ACC112 (cell line): ENCODE data around the gene PPP2R2D.

Experiments
- H2AFZ ChIP-seq: fragments of 200-600 bp; sonication (generic); one replicate; pipeline ENCODE4 v1.6.0; 2017; ENCODE audit warnings: antibody characterized with exemption, low read length; ENCODE audit not compliant: unreplicated experiment
- H3K27ac ChIP-seq: fragments of 200-600 bp; sonication (generic); 2 replicates; pipeline ENCODE4 v1.5.1; 2014; ENCODE audit warnings: low read depth, mild to moderate bottlenecking, antibody characterized with exemption, low read length, moderate library complexity
- H3K27me3 ChIP-seq: fragments of 200-600 bp; sonication (generic); 2 replicates; pipeline ENCODE4 v1.6.1; 2014; ENCODE audit warnings: mild to moderate bottlenecking, antibody characterized with exemption, low read length, moderate library complexity, mixed read lengths; ENCODE audit not compliant: insufficient read depth
- H3K36me3 ChIP-seq: fragments of 200-600 bp; sonication (generic); 2 replicates; pipeline ENCODE4 v1.6.1; 2016; ENCODE audit warnings: mild to moderate bottlenecking, antibody characterized with exemption, low read length, moderate library complexity, mixed read lengths; ENCODE audit not compliant: insufficient read depth
- H3K4me1 ChIP-seq: fragments of 200-600 bp; sonication (generic); one replicate; pipeline ENCODE4 v1.6.1; 2016; ENCODE audit warnings: low read length, mixed read lengths; ENCODE audit not compliant: insufficient read depth, unreplicated experiment, control insufficient read depth
- H3K4me3 ChIP-seq: fragments of 200-600 bp; sonication (generic); 2 replicates; pipeline ENCODE4 v1.5.1; 2014; ENCODE audit warnings: mild to moderate bottlenecking, low read depth, low read length
- H3K79me2 ChIP-seq: fragments of 200-600 bp; sonication (generic); one replicate; pipeline ENCODE4 v1.6.0; 2016; ENCODE audit warnings: low read length; ENCODE audit not compliant: control insufficient read depth, unreplicated experiment, insufficient read depth

The PPP2R2D gene

GRCh38 chr10:131998050-131998844 is 97.4 kb downstream of the PPP2R2D start:
- Histone ChIP-seq H2AFZ (peak overlapping the region; percentile 33), H3K4me3 (peak overlapping the region; percentile 31; the same call in 1 of the 2 replicates), H3K4me1 (peaks cover 15% of the 10 kb centered on the region), H3K36me3 (no peaks in the 10 kb centered on the region), H3K79me2 (no peaks in the 10 kb centered on the region), H3K27ac (no peak overlapping the region; the same call in 1 of the 2 replicates), H3K27me3 (peaks cover 4% of the 10 kb centered on the region; the same call in 1 of the 2 replicates)

GRCh38 chr10:131998845-131999681 is 98.3 kb downstream of the PPP2R2D start:
- H3K36me3 ChIP-seq, result no peaks in the 10 kb centered on the region
- H3K27ac ChIP-seq, result no peak overlapping the region
- no peaks in the 10 kb centered on the region for H3K79me2 ChIP-seq
- no peak overlapping the region for H2AFZ ChIP-seq
- peaks cover 10% of the 10 kb centered on the region; the same call in 1 of the 2 replicates for H3K27me3 ChIP-seq
- peaks cover 15% of the 10 kb centered on the region for H3K4me1 ChIP-seq
- no peak overlapping the region for H3K4me3 ChIP-seq

DNA sequence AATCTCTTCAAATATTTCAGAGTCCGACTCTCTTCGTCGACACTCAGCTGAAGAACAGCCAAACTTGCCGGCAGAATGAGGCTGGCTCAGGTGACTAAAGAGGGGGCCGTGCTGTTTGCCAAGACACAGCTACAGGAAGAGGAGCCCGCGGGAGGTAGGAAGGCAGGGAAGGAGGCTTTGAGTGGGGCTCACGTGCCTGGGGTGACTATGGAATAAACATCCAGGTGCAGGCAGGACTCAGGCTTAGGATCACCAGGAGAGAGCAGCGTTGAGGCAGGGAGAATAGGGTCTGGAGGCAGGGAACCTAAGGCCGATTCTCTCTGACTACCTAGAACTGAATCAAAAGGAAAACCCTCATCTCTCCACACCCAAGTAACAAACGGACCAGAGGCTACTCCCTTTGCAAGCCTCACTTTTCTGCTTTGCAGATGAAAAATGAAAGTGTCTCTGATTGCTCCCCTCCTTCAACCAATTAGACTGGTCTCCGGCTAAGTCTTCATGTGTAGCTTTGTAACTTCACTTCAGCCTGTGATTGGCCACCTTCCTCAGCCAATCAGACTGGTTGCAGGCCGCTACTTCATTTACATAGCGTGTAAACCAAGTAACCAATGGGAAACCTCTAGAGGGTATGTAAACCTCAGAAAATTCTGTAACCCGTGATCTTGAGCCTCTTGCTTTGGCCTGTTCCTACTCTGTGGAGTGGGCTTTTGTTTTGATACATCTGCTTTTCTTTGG is 100.6 kb downstream of the PPP2R2D start:
- no peak overlapping the region for H3K27ac ChIP-seq
- peaks cover 10% of the 10 kb centered on the region; the same call in 1 of the 2 replicates for H3K27me3 ChIP-seq
- no peaks in the 10 kb centered on the region for H3K79me2 ChIP-seq
- H2AFZ ChIP-seq, result no peak overlapping the region
- H3K4me1 ChIP-seq, result peaks cover 15% of the 10 kb centered on the region
- H3K4me3 ChIP-seq, result no peak overlapping the region
- H3K36me3 ChIP-seq, result no peaks in the 10 kb centered on the region

DNA sequence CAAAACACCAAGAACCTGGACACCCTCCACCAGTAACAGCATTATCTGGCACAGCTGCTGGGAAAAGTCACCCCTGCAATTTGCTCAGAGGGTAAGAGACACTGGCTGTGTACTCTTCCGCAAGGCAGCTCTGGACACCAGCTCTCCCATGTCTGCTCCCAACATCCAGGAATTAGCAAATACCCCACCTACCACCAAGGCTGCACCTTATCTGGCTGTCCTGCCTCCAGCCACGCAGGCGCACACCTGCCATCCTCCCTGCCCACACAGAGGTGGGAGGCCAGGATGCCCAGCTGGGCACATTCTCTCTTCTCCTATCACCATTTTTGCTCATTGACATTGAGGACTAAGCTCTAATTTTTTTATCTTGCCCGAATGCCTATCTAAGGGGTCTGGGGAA is 101.2 kb downstream of the PPP2R2D start:
- Histone ChIP-seq H3K27ac (no peak overlapping the region), H3K79me2 (no peaks in the 10 kb centered on the region), H2AFZ (no peak overlapping the region), H3K4me1 (peaks cover 14% of the 10 kb centered on the region), H3K4me3 (no peak overlapping the region), H3K36me3 (no peaks in the 10 kb centered on the region), H3K27me3 (peaks cover 10% of the 10 kb centered on the region; the same call in 1 of the 2 replicates)

DNA sequence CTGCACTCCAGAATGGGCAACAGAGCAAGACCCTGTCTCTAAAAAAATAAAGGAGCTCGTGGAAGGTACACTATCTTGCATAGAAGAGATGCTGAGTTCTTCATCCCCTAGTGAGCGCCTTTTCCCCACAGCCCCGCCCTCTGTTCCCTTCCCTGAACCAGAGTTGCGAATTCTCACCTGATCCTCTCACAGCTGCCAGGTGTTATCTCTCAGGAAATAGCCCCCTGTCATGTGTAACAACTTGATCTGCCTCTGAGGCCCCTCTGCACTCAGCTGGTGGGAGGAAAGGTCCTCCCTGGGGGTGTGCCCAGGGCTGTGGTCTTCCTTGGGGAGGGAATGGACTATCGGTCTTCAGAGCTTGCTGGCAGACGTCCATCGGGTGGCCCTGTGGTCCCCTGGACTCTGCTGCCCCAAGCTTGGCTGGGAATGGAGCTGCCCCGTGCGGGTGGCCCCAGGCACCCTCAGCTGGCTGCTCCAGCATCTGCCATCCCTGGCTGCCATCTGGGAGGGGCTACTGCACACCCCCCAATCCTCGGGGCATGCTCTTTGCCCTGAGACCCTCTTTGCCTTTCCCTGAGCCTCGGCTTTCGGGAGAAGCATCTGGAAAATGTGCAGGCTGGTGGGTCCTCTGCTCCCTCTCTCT is 102.6 kb downstream of the PPP2R2D start:
- H3K27ac ChIP-seq, result no peak overlapping the region
- no peaks in the 10 kb centered on the region for H3K36me3 ChIP-seq
- H3K27me3 ChIP-seq, result peaks cover 16% of the 10 kb centered on the region
- H3K79me2 ChIP-seq, result no peaks in the 10 kb centered on the region
- H2AFZ ChIP-seq, result no peak overlapping the region
- H3K4me1 ChIP-seq, result peaks cover under 1% of the 10 kb centered on the region
- no peak overlapping the region for H3K4me3 ChIP-seq

DNA sequence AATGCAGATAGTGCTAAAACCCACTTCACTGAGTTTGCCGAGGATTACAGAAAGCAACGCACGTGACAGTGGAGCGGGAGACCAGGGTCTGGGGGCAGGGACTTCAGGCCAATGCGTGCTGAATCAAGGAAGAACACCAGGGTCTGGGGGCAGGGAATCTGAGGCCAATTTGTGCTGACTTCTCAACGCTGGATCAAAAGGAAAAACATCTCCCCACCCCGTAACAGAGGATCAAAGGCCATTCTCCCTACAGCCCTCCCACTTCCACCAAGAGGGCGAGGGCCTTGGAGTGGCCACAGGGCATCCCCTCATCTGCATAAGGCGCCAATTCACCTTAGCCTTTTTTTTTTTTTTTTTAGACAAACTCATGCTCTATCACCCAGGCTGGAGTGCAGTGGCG is 103.2 kb downstream of the PPP2R2D start:
- Histone ChIP-seq H3K4me3 (no peak overlapping the region), H3K36me3 (no peaks in the 10 kb centered on the region), H2AFZ (no peak overlapping the region), H3K4me1 (no peaks in the 10 kb centered on the region), H3K79me2 (no peaks in the 10 kb centered on the region), H3K27me3 (peaks cover 21% of the 10 kb centered on the region), H3K27ac (no peak overlapping the region)

DNA sequence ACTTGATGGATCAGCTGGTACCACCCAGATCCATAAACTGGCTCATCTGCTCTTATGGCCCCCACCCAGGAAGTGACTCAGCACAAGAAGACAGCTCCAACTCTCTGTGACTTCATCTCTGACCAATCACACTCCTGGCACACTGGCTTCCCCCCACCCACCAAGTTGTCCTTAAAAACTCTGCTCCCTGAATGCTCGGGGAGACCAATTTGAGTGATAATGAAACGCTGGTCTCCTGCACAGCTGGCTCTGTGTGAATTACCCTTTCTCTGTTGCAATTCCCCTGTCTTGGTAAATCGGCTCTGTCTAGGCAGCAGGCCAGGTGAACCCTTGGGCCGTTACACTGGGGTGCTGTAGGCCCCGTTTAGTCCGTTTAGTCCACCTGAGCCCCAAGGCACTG is 104.3 kb downstream of the PPP2R2D start:
- Histone ChIP-seq H3K27ac (no peak overlapping the region), H3K4me1 (no peaks in the 10 kb centered on the region), H2AFZ (no peak overlapping the region)

DNA sequence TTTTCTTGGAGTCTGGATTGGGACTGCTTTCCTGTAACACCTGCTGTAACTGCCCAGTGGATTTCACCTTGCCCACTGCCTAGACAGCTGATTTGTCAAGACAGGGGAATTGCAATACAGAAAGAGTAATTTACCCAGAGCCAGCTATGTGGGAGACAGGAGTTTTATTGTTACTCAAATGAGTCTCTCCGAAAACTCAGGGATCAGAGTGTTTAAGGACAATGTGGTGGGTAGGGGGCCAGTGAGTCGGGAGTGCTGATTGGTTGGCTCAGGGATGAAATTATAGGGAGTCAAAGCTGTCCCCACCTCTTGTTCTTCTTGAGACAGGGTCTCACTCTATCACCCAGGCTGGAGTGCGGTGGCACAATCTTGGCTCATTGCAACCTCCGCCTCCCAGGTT is 106.2 kb downstream of the PPP2R2D start:
- no peak overlapping the region for H2AFZ ChIP-seq
- H3K36me3 ChIP-seq, result no peaks in the 10 kb centered on the region
- H3K27ac ChIP-seq, result no peak overlapping the region
- H3K27me3 ChIP-seq, result peaks cover 47% of the 10 kb centered on the region
- H3K4me3 ChIP-seq, result no peak overlapping the region
- no peaks in the 10 kb centered on the region for H3K4me1 ChIP-seq
- no peaks in the 10 kb centered on the region for H3K79me2 ChIP-seq

More for the DNA sequence above, 104.3 kb downstream of the PPP2R2D start:
- Histone ChIP-seq H3K27me3 (peaks cover 32% of the 10 kb centered on the region), H3K79me2 (no peaks in the 10 kb centered on the region), H3K4me3 (no peak overlapping the region), H3K36me3 (no peaks in the 10 kb centered on the region)

GRCh38 chr10:132007681-132008080 is 106.9 kb downstream of the PPP2R2D start:
- Histone ChIP-seq H3K27ac (no peak overlapping the region), H2AFZ (no peak overlapping the region), H3K27me3 (peaks cover 51% of the 10 kb centered on the region), H3K36me3 (no peaks in the 10 kb centered on the region), H3K79me2 (no peaks in the 10 kb centered on the region), H3K4me1 (no peaks in the 10 kb centered on the region), H3K4me3 (no peak overlapping the region)
